Omental fat pad (tissue), 4 donors: Measurements from ENCODE around the gene CD164L2. TPM values are rescaled to one million over a fixed set of nuclear protein-coding genes. Genes with fewer than 3 reads are reported as not detected.
A peak's percentile ranks its signal among the peaks of the same experiment; 100 is the strongest.

Source experiments
- ATAC-seq: fragments of 150-250 bp; one replicate; pipeline ENCODE4 v1.9.1; 2016; ENCODE audit warnings: mild to moderate bottlenecking, moderate library complexity; ENCODE audit not compliant: low FRiP score
- DNase-seq: peaks from one replicate; pipeline ENCODE4 v3.0.0-alpha.2; 2019; ENCODE audit warnings: low spot score
- CTCF ChIP-seq, 3 donors: fragments of 450-650 bp; IDR thresholded peaks; one replicate each; pipeline ENCODE4 v1.5.1; 2016 to 2017; ENCODE audit warnings: antibody characterized with exemption in 3 of 3, mild to moderate bottlenecking in 3 of 3, moderate library complexity in 2 of 3
- total RNA-seq, 4 donors: library from RNA; depleted of rRNA; stranded (reverse); fragments of >200 nt; gene quantifications; one replicate each; pipeline ENCODE4 v1.1.0, GENCODE V29; 2016

CD164L2 gene
- total RNA-seq, 4 donors from 2014 or later: not detected

- ATAC-seq (no peak), DNase-seq (no peak)
- TF ChIP-seq CTCF (IDR thresholded peaks at IDR 0.05): no peak
Measured at GRCh38 chr1:27399251-27400025, 16.3 kb upstream of the CD164L2 start.

GRCh38 chr1:27398405-27399149 lies 15.4 kb upstream of the CD164L2 start:
- TF ChIP-seq CTCF (IDR thresholded peaks at IDR 0.05): no peak
- DNase-seq (no peak), ATAC-seq (no peak)

- no peak for DNase-seq
Measured at GRCh38 chr1:27397749-27398148, 14.6 kb upstream of the CD164L2 start.

GRCh38 chr1:27397110-27397509 lies 14.0 kb upstream of the CD164L2 start:
- TF ChIP-seq CTCF (IDR thresholded peaks at IDR 0.05): no peak
- ATAC-seq (no peak), DNase-seq (no peak)

More at GRCh38 chr1:27397749-27398148, 14.6 kb upstream of the CD164L2 start:
- no peak for ATAC-seq
- no peak for TF ChIP-seq CTCF (IDR thresholded peaks at IDR 0.05)

- DNase-seq: no peak
- peak in 2 of 3 donors; percentile 29 to 97 for TF ChIP-seq CTCF (IDR thresholded peaks at IDR 0.05)
- no peak for ATAC-seq
Measured at GRCh38 chr1:27395441-27396195, 12.5 kb upstream of the CD164L2 start.

GRCh38 chr1:27394925-27395324 lies 11.8 kb upstream of the CD164L2 start:
- no peak for TF ChIP-seq CTCF (IDR thresholded peaks at IDR 0.05)

More at GRCh38 chr1:27394925-27395324, 11.8 kb upstream of the CD164L2 start:
- ATAC-seq: no peak
- no peak for DNase-seq
